Measurements from ENCODE around the gene BRD4.

- TF ChIP-seq CTCF (IDR thresholded peaks at IDR 0.05; ENCODE audit: low read depth, low read length, poor library complexity, severe bottlenecking) (no peak), EZH2phosphoT487 (IDR thresholded peaks at IDR 0.05; ENCODE audit: borderline replicate concordance, low read length) (no peak)
These were observed 51.2 kb downstream of the BRD4 start for GRCh38 chr19:15280915-15281683.

All from DOHH2 (cell line).